Activated effector memory CD4-positive, alpha-beta T cell treated with anti-CD3 and anti-CD28 coated beads, Interleukin-2, amount 50 U/mL, for 16 hours (primary cell): ENCODE measurements around the gene SRRM4.
"Not testable (repeated sequence)": the region's sequence is repeated elsewhere in the genome, so short reads cannot be mapped to it uniquely, and the experiment has no call there.

ENCODE experiments used
- DNase-seq: peaks from one replicate; pipeline ENCODE4 v3.0.0-alpha.2; 2020

SRRM4 gene

GRCh38 chr12:119011231-119011630 lies 29.9 kb downstream of the SRRM4 start:
- no peak for DNase-seq

- DNase-seq = no peak
Measured at GRCh38 chr12:119012179-119012578, 30.8 kb downstream of the SRRM4 start.

- DNase-seq = no peak
Measured at GRCh38 chr12:119013023-119013422, 31.7 kb downstream of the SRRM4 start.

- DNase-seq = no peak
Measured at GRCh38 chr12:119014368-119014767, 33.0 kb downstream of the SRRM4 start.

- DNase-seq = no peak
Measured at GRCh38 chr12:119016715-119017114, 35.4 kb downstream of the SRRM4 start.

GRCh38 chr12:119019166-119019565 lies 37.8 kb downstream of the SRRM4 start:
- no peak for DNase-seq

- DNase-seq = no peak
Measured at GRCh38 chr12:119020406-119021360, 39.3 kb downstream of the SRRM4 start.

- no peak for DNase-seq
Measured at GRCh38 chr12:119024356-119024755, 43.0 kb downstream of the SRRM4 start.

GRCh38 chr12:119025786-119026185 lies 44.4 kb downstream of the SRRM4 start:
- no peak for DNase-seq

GRCh38 chr12:119033332-119033731 lies 52.0 kb downstream of the SRRM4 start:
- DNase-seq = not testable (repeated sequence)

GRCh38 chr12:119036878-119037825 lies 55.8 kb downstream of the SRRM4 start:
- no peak for DNase-seq

- no peak for DNase-seq
Measured at GRCh38 chr12:119044094-119044493, 62.8 kb downstream of the SRRM4 start.

- no peak for DNase-seq
Measured at GRCh38 chr12:119047641-119048040, 66.3 kb downstream of the SRRM4 start.

- DNase-seq = no peak
Measured at GRCh38 chr12:119050663-119051062, 69.3 kb downstream of the SRRM4 start.

GRCh38 chr12:119051474-119051873 lies 70.1 kb downstream of the SRRM4 start:
- no peak for DNase-seq

- DNase-seq = no peak
Measured at GRCh38 chr12:119052001-119052400, 70.7 kb downstream of the SRRM4 start.

- DNase-seq = no peak
Measured at GRCh38 chr12:119055977-119056376, 74.6 kb downstream of the SRRM4 start.

- no peak for DNase-seq
Measured at GRCh38 chr12:119060847-119061796, 79.8 kb downstream of the SRRM4 start.

- no peak for DNase-seq
Measured at GRCh38 chr12:119068129-119068856, 87.0 kb downstream of the SRRM4 start.

GRCh38 chr12:119069147-119069642 lies 87.9 kb downstream of the SRRM4 start:
- DNase-seq = no peak

GRCh38 chr12:119071176-119071575 lies 89.8 kb downstream of the SRRM4 start:
- no peak for DNase-seq
